MCF 10A (cell line): ENCODE measurements around the gene SHCBP1L. TPM values are rescaled to one million over a fixed set of nuclear protein-coding genes. Genes with fewer than 3 reads are reported as not detected.
"Not testable (repeated sequence)": the region's sequence is repeated elsewhere in the genome, so short reads cannot be mapped to it uniquely, and the experiment has no call there.

Experiments used
- BruUV-seq: library from RNA; stranded (reverse); fragments of 400-500 nt; replicated peaks from 2 replicates; lab custom pipeline; 2021; lab: Mats Ljungman, UMichigan
- CTCF ChIA-PET: fragments of 300-600 bp; sonication (Branson Sonifier 250); formaldehyde crosslinking; extraction: SDS; loops from one replicate; lab custom pipeline; 2021; ENCODE audit warnings: antibody characterized with exemption, inconsistent platforms; lab: Yijun Ruan, JAX
- POLR2A ChIA-PET: fragments of 300-600, 350-650 bp; sonication (Branson Sonifier 250); formaldehyde crosslinking; extraction: SDS; loops from one replicate; lab custom pipeline; 2020; ENCODE audit warnings: antibody characterized with exemption, inconsistent platforms; lab: Yijun Ruan, JAX
- DNase-seq: peaks from one replicate; pipeline ENCODE4 v3.0.0-alpha.2; 2018; ENCODE audit not compliant: unreplicated experiment
- H3K27ac Mint-ChIP-seq: one replicate; pipeline ENCODE4 v1.8.0; 2022; ENCODE audit warnings: mild to moderate bottlenecking, low read depth, mixed read lengths; ENCODE audit not compliant: unreplicated experiment
- H3K27me3 Mint-ChIP-seq: one replicate; pipeline ENCODE4 v1.8.0; 2022; ENCODE audit warnings: mixed read lengths; ENCODE audit not compliant: insufficient read depth, unreplicated experiment
- H3K36me3 Mint-ChIP-seq: one replicate; pipeline ENCODE4 v1.8.0; 2022; ENCODE audit warnings: mild to moderate bottlenecking, moderate library complexity, mixed read lengths; ENCODE audit not compliant: insufficient read depth, unreplicated experiment
- H3K4me1 Mint-ChIP-seq: one replicate; pipeline ENCODE4 v1.8.0; 2022; ENCODE audit warnings: mixed read lengths; ENCODE audit not compliant: insufficient read depth, unreplicated experiment
- H3K4me3 Mint-ChIP-seq: one replicate; pipeline ENCODE4 v1.8.0; 2022; ENCODE audit warnings: mild to moderate bottlenecking, moderate library complexity, mixed read lengths; ENCODE audit not compliant: unreplicated experiment
- H3K9me3 Mint-ChIP-seq: one replicate; pipeline ENCODE4 v1.8.0; 2022; ENCODE audit warnings: mixed read lengths; ENCODE audit not compliant: unreplicated experiment
- intact Hi-C: fragments of 100-400 bp; cut with micrococcal nuclease; formaldehyde crosslinking; loops from 2 replicates; pipeline ENCODE4 v1.14.1; 2022
- total RNA-seq: library from RNA; stranded (reverse); gene quantifications from 2 replicates; pipeline ENCODE4 v1.2.3, GENCODE V29; 2022
- TF ChIP-seq, protein P1 (sequence below): fragments of 200-600 bp; IDR thresholded peaks from one replicate; pipeline ENCODE4 v1.8.0; 2022; ENCODE audit warnings: antibody characterized with exemption, mild to moderate bottlenecking; ENCODE audit not compliant: unreplicated experiment

The SHCBP1L gene
- total RNA-seq, 1 experiment from 2014 or later = not detected

DNA sequence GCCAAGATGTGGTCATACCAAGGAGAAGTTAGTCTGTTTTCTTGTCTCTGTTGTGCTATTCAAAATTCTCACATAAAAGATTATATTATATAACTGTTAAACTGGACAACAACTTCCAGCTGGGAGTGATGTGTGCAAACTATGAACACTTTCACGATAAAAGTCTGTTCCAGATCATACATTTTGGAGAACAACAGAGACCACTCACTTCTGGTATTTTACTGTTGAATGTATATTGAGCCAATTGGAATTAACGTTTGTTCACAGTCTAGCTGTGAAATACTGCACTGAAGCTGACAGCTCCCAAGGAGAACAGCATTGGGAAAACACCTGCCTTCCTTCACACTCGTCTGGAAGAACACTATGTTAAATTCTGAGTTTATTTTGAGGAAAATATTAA, 860 bp upstream of the SHCBP1L start:
- Mint-ChIP-seq H3K9me3 (no peaks in the 10 kb centered on the region), H3K4me1 (peaks cover 5% of the 10 kb centered on the region), H3K36me3 (no peaks in the 10 kb centered on the region), H3K27ac (no peak overlapping the region), H3K4me3 (no peak overlapping the region), H3K27me3 (no peaks in the 10 kb centered on the region)
- no TSS peak for BruUV-seq
- no peak for DNase-seq
- CTCF ChIA-PET = interaction anchor here (0.6 kb wide), 1 partner anchor 609 kb away, joined by 3 read pairs; no protein-coding TSS in a partner anchor
- TF ChIP-seq, protein P1, sequence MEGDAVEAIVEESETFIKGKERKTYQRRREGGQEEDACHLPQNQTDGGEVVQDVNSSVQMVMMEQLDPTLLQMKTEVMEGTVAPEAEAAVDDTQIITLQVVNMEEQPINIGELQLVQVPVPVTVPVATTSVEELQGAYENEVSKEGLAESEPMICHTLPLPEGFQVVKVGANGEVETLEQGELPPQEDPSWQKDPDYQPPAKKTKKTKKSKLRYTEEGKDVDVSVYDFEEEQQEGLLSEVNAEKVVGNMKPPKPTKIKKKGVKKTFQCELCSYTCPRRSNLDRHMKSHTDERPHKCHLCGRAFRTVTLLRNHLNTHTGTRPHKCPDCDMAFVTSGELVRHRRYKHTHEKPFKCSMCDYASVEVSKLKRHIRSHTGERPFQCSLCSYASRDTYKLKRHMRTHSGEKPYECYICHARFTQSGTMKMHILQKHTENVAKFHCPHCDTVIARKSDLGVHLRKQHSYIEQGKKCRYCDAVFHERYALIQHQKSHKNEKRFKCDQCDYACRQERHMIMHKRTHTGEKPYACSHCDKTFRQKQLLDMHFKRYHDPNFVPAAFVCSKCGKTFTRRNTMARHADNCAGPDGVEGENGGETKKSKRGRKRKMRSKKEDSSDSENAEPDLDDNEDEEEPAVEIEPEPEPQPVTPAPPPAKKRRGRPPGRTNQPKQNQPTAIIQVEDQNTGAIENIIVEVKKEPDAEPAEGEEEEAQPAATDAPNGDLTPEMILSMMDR = no peak
- POLR2A ChIA-PET = no interaction called here
- intact Hi-C loops = no loop called here

DNA sequence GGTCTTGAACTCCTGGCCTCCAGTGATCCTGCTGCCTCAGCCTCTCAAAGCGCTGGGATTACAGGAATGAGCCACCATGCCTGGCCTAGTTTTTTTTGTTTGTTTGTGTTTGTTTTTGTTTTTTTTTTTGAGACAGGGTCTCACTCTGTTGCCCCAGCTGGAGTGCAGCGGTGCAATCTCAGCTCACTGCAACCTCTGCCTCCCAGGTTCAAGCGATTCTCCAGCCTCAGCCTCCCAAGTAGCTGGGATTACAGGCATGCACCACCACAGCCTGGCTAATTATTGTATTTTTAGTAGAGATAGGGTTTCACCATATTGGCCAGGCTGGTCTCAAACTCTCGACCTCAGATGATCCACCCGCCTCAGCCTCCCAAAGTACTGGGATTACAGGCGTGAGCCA, 9.6 kb downstream of the SHCBP1L start:
- POLR2A ChIA-PET, H3K4me3 Mint-ChIP-seq, H3K4me1 Mint-ChIP-seq, intact Hi-C loops, H3K36me3 Mint-ChIP-seq, H3K27ac Mint-ChIP-seq, H3K27me3 Mint-ChIP-seq, DNase-seq, BruUV-seq, H3K9me3 Mint-ChIP-seq: not testable (repeated sequence)
- CTCF ChIA-PET = interaction anchor here (0.7 kb wide), 1 partner anchor 9 kb away, joined by 3 read pairs; no protein-coding TSS in a partner anchor

DNA sequence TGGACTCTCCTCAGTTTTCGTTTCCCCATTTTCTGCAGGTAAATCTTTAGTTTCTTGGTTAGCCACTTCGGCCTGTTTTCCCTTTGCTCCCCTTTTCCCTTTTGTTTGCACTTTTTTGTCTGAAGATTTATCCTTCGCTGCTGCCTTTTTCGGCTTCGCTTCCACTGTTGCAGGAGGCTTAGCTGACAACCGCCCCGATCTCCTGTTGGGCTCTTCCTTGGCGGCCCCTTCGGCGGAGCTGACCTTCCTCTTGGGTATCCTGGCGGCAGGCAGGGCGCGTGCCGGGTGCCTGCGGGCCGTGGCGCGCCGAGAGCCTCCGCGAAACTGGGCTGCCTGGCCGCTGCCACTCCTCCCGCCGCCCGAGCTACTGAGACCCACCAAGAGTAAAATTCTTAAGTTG, 10.8 kb downstream of the SHCBP1L start:
- H3K36me3 Mint-ChIP-seq, intact Hi-C loops, H3K4me3 Mint-ChIP-seq, BruUV-seq, DNase-seq, H3K9me3 Mint-ChIP-seq, H3K27me3 Mint-ChIP-seq, H3K27ac Mint-ChIP-seq, H3K4me1 Mint-ChIP-seq: not testable (repeated sequence)
- CTCF ChIA-PET = interaction anchor here (0.6 kb wide), 1 partner anchor 48 kb away, joined by 3 read pairs; no protein-coding TSS in a partner anchor
- POLR2A ChIA-PET = interaction anchor here (0.5 kb wide), 1 partner anchor 27 kb away, joined by 3 read pairs; no protein-coding TSS in a partner anchor

DNA sequence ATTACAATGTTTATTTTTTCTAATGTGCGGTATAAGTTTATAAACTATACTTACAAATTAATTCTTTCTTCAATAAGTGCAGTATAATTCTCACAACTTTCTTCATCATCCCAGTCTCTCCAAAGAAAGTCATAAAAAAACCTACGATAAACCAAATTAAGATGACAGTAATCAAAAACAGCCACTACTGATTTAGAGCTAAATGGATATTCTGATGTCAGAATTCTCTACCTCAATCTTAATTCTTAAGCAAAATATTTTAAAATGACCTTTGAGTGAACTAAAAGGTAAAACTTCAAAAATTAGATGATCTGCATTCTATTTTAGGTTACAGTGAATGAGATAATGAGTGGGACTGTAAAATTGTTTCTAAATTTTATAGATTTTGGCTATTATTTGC, 13.6 kb downstream of the SHCBP1L start:
- H3K4me3 Mint-ChIP-seq = no peak overlapping the region
- ChIA-PET POLR2A (interaction anchor here (0.6 to 1.2 kb wide), 5 partner anchors 10 to 342 kb away, joined by 3 to 4 read pairs (median 3); no protein-coding TSS in a partner anchor), CTCF (no interaction called here)
- no TSS peak for BruUV-seq
- H3K9me3 Mint-ChIP-seq = no peaks in the 10 kb centered on the region
- TF ChIP-seq, protein P1 = no peak
- DNase-seq = no peak
- no peak overlapping the region for H3K27ac Mint-ChIP-seq
- no peaks in the 10 kb centered on the region for H3K4me1 Mint-ChIP-seq
- intact Hi-C loops = no loop called here
- no peaks in the 10 kb centered on the region for H3K36me3 Mint-ChIP-seq
- H3K27me3 Mint-ChIP-seq = no peaks in the 10 kb centered on the region

DNA sequence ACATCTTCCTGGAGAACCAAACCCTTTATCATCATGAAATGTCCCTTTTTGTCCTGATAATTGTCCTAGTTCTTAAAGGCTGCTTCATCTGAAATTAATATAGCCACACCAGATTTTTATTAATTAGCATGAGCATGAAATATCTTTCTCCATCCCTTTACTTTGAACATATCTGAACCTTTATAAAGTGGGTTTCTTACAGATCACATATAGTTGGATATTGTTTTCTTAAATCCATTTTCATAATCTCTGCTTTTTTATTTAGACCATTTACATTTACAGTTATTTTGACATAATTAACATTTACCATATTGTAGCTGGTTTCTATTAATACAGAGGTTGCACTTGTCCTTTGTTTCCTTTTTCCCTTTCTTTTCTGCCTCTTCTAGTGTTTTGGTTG, 17.2 kb downstream of the SHCBP1L start:
- no peaks in the 10 kb centered on the region for H3K9me3 Mint-ChIP-seq
- no peaks in the 10 kb centered on the region for H3K4me1 Mint-ChIP-seq
- TF ChIP-seq, protein P1 = no peak
- CTCF ChIA-PET = no interaction called here
- no peaks in the 10 kb centered on the region for H3K36me3 Mint-ChIP-seq
- BruUV-seq = no TSS peak
- H3K27ac Mint-ChIP-seq = no peak overlapping the region
- DNase-seq = no peak
- POLR2A ChIA-PET = no interaction called here
- H3K27me3 Mint-ChIP-seq = no peaks in the 10 kb centered on the region
- no peak overlapping the region for H3K4me3 Mint-ChIP-seq
- intact Hi-C loops = no loop called here
